OCI-LY3 (cell line): Measurements from ENCODE around the gene TANC1.

Experiments
- EZH2phosphoT487 ChIP-seq: fragments of 200-600 bp; shearing (Covaris generic); IDR thresholded peaks from 2 replicates; pipeline ENCODE4 v1.6.1; 2018; ENCODE audit warnings: antibody characterized with exemption, mixed run types, low read depth
- TF ChIP-seq, protein P1 (sequence below): fragments of 200-600, 300-600 bp; sonication (generic); IDR thresholded peaks from 2 replicates; pipeline ENCODE4 v1.5.1; 2014; ENCODE audit warnings: antibody characterized with exemption, low read length, low read depth

GRCh38 chr2:159045545-159046454, 77.4 kb downstream of the TANC1 start:
- TF ChIP-seq, protein P1, sequence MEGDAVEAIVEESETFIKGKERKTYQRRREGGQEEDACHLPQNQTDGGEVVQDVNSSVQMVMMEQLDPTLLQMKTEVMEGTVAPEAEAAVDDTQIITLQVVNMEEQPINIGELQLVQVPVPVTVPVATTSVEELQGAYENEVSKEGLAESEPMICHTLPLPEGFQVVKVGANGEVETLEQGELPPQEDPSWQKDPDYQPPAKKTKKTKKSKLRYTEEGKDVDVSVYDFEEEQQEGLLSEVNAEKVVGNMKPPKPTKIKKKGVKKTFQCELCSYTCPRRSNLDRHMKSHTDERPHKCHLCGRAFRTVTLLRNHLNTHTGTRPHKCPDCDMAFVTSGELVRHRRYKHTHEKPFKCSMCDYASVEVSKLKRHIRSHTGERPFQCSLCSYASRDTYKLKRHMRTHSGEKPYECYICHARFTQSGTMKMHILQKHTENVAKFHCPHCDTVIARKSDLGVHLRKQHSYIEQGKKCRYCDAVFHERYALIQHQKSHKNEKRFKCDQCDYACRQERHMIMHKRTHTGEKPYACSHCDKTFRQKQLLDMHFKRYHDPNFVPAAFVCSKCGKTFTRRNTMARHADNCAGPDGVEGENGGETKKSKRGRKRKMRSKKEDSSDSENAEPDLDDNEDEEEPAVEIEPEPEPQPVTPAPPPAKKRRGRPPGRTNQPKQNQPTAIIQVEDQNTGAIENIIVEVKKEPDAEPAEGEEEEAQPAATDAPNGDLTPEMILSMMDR, result no peak
- TF ChIP-seq EZH2phosphoT487, result no peak
